C1 segment of cervical spinal cord (tissue), 14 donors: ENCODE results near the gene RAB3GAP2.
"Not testable (repeated sequence)": the region's sequence is repeated elsewhere in the genome, so short reads cannot be mapped to it uniquely, and the experiment has no call there.

Experiments used
- DNase-seq, 14 donors: peaks; one replicate each; lab custom pipeline; 2025; lab: John Stamatoyannopoulos, UW

The RAB3GAP2 gene

GRCh38 chr1:220236278-220236677, 36.0 kb downstream of the RAB3GAP2 start:
- not testable (repeated sequence) for DNase-seq

DNA sequence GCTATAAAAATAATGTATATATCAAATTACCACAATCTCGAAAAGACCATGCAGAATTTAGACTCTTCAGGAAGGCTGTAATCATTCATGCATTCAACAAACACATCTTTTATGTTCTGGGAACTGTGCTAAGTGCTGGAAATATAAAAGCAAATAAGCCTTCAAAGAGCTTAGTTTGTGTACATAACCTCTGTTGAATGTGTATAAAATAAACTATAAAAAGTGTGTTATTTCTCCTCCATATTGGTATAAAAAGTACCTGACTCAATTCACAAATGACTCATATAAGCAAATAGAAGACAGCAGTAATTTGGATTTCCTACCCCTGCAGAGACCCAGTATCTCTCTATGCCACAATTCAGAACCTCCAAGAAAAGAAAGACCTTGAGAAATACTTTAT, 36.8 kb downstream of the RAB3GAP2 start:
- DNase-seq = no peak

DNA sequence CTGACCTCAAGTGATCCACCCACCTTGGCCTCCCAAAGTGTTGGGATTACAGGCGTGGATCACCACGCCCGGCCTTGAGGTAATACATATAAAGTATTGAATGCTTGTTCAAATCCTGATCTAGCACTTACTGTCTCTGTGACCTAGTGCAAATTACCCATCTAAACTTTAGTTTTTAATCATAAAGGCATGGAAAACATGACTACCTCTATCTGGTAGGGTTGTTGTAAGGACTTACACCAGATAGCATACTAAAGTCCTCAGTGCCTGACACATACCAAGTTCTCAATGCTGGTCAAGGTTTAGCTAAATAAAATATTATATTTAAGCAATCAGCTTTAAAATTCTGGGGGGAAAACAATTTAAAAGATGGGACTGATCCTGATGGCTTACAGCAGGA, 38.3 kb downstream of the RAB3GAP2 start:
- DNase-seq = no peak

- no peak for DNase-seq
These were observed 42.5 kb downstream of the RAB3GAP2 start for GRCh38 chr1:220229771-220230170.

DNA sequence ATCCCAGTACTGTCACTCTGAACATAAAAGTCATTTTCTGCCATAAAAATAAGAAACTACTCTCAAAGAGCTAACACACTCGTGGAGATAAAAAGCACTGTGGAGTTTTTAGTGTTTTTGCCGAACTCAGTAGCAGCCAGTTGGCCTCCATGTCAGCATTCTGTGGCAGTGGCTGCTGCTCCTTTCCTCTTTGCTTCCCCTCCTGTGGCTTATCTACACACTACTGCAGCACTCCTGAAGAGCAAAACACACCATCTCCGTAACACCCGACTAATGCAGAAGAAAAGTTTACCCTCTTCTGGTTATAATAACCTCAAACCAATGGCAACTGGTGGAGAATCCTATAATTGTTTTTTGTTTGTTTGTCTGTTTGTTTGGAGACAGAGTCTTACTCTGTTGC, 44.9 kb downstream of the RAB3GAP2 start:
- no peak for DNase-seq

GRCh38 chr1:220226752-220227151, 45.5 kb downstream of the RAB3GAP2 start:
- no peak for DNase-seq

DNA sequence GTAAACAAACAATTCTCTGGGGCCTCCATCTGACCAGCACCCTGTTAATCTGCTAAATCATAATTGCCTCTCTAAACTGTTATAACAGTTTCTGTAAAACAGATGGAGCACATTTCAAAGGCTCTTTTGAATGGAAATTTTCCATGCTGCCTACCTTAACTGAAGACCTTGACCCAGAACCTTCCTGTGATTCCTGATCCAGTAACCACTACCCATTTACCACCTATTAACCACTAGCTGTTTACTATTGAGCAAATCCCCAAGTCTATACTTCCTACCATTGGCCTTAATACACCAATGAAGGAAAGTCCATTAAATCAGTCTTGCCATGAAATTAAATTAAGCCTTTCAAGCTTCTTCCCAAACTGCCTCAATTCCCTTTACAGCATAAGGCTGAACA, 46.3 kb downstream of the RAB3GAP2 start:
- no peak for DNase-seq

DNA sequence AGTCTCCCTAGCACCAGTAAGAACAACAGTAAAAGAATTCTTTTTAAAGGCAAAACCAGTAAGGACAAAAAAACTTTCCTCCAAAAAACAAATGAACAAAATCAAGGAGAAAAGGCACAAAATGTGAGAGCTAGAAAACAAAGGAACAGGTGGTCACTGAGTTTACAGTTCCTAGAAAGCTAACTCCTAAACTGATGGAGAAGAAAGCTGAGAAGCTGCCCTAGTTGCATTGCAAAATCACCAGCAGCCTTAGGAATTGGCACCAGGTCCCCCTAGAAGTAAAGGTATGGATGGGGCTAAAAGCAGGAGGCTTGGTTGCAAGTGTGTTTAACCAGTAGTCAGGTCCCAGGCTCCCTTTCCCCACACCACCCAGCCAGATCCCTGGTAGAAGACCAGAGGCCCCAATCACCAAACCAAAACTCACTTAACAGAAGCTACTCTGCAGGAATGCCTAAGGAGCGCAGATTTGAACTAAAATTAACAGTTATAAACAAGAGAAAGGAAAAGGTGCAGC, 47.6 kb downstream of the RAB3GAP2 start:
- DNase-seq = no peak

GRCh38 chr1:220224033-220224432, 48.2 kb downstream of the RAB3GAP2 start:
- DNase-seq = no peak

DNA sequence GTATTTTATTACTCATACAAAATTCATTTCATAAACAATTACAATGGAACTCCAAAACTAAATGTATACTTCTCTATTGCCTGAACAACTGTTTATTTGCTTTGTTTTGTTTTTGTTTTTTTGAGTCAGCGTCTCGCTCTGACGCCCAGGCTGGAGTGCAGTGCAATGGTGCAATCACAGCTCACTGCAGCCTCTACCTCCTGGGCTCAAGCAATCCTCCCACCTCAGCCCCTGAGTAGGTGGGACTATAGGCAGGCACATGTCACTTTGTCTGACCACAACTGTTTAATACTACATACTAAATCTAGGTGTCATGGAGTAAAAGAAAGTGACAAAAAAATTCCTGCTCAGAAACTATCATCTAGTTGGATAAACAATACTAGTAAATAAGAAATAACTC, 49.3 kb downstream of the RAB3GAP2 start:
- no peak for DNase-seq

- DNase-seq = no peak
These were observed 50.6 kb downstream of the RAB3GAP2 start for GRCh38 chr1:220221670-220222069.

- DNase-seq = no peak
These were observed 51.0 kb downstream of the RAB3GAP2 start for GRCh38 chr1:220221269-220221668.

- DNase-seq = not testable (repeated sequence)
These were observed 51.6 kb downstream of the RAB3GAP2 start for GRCh38 chr1:220220699-220221040.

DNA sequence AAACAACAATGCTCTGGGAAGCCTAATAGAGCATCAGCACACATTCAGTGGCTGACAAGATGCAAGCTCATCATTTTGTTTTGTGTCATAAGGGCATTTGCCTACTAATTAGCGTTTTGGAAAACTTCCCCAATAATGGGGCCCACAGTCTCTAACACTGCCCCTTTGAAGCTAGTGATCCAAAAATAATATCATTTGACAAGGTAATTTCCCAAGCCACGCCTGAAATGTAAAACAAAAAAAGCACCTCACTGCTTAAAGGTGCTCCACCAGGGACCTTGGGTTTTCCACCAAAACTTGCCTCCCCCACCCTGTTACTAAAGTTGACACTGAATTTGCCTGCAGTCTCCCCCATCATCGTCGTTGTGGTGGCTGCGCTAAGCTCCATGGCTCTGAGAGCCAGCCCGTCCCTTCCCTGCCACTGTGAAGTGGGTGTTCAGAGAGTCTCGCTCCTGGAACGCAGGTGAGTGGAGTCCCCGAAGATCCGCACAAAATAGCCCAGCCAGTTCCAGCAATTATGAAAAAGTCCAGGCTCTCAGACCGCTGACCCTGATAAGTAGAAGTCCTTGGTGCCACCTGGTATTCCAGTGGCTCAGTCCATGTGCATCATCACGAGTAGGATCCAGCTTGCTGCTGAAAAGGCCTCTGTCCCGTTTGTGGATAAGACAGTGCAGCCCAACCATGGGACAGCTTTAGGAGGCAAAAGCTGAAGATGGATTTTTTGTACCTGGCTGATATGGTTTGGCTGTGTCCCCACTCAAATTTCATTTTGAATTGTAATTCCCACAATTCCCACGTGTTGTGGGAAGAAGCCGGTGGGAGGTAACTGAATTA, 52.2 kb downstream of the RAB3GAP2 start:
- DNase-seq = no peak

GRCh38 chr1:220219136-220219442, 53.2 kb downstream of the RAB3GAP2 start:
- DNase-seq = no peak

- peak in 4 of 14 donors; percentile 1 to 18 (median 4) for DNase-seq
These were observed 53.7 kb downstream of the RAB3GAP2 start for GRCh38 chr1:220218397-220219135.

- DNase-seq = no peak
These were observed 54.8 kb downstream of the RAB3GAP2 start for GRCh38 chr1:220217383-220217988.

DNA sequence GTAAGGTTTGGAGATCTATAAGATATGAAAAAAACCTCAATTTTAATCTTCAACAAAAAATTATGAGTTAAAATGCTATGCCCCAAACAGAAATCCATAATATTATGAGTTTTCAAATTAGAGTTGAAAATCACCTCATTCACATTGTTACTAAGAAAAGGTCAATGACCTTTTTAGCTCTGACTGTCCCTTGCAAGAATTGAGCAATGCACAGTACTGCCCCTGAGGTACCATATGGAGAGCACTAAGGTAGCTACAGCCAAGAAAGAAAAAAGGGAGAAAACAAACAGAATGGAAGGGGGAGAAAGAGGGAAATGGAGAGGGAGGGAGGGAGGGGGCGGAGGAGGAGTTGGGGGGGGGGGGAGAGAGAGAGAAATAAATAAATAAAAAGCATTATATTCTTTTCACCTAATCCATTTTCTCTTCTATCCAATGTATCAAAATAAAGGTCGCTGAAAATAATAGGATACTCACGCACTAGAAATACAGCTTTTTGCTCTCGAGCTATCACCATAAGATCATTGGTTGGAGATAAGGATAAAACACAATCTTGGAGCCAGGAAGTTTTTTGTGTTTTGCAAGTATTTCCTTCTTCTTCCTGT, 58.8 kb downstream of the RAB3GAP2 start:
- no peak for DNase-seq

- no peak for DNase-seq
These were observed 64.8 kb downstream of the RAB3GAP2 start for GRCh38 chr1:220207411-220207810.

DNA sequence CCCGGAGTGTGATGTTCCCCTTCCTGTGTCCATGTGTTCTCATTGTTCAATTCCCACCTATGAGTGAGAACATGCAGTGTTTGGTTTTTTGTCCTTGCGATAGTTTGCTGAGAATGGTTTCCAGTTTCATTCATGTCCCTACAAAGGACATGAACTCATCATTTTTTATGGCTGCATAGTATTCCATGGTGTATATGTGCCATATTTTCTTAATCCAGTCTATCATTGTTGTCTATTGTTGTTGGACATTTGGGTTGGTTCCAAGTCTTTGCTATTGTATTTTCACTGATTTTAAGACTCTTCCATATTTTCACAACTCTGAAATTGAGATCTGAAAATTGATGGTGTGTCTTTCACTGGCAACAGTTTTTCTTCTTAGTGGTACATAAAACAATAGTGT, 67.5 kb downstream of the RAB3GAP2 start:
- not testable (repeated sequence) for DNase-seq

GRCh38 chr1:220203816-220204215, 68.4 kb downstream of the RAB3GAP2 start:
- no peak for DNase-seq
